SK-N-SH (cell line): ENCODE results near the gene CDK14. TPM values are rescaled to one million over a fixed set of nuclear protein-coding genes. Genes with fewer than 3 reads are reported as not detected.

Source experiments
- CTCF ChIA-PET: fragments of 300-600, 350-600 bp; formaldehyde crosslinking; extraction: SDS; loops from one replicate; lab custom pipeline; 2021; lab: Yijun Ruan, JAX
- POLR2A ChIA-PET: fragments of 350-600 bp; sonication (Branson Sonifier 250); formaldehyde crosslinking; extraction: SDS; loops from one replicate; lab custom pipeline; 2020; ENCODE audit warnings: antibody characterized with exemption, inconsistent platforms; lab: Yijun Ruan, JAX
- DNase-seq: peaks from one replicate; pipeline ENCODE4 v3.0.0; 2012
- H2AFZ ChIP-seq: fragments of 200-600 bp; sonication (generic); 2 replicates; pipeline ENCODE4 v1.8.1; 2016; ENCODE audit warnings: antibody characterized with exemption, mild to moderate bottlenecking, low read depth
- H3F3A ChIP-seq: fragments of 200-600 bp; sonication (generic); replicated peaks from 2 replicates; pipeline ENCODE3; 2016; ENCODE audit warnings: antibody characterized with exemption, mild to moderate bottlenecking; ENCODE audit not compliant: insufficient read depth
- H3K27ac ChIP-seq, 2 experiments: fragments of 200-500 bp in 1 of 2; fragments of 200-600 bp in 1 of 2; sonication (Bioruptor generic) in 1 of 2; sonication (generic), shearing (Covaris generic) in 1 of 2; 2 replicates each; pipeline versions ENCODE4 v1.5.1 to v1.6.1; 2014 to 2016; ENCODE audit warnings: low read depth in 2 of 2, inconsistent platforms in 1 of 2, low read length in 1 of 2, mild to moderate bottlenecking in 1 of 2, mixed read lengths in 1 of 2
- H3K27me3 ChIP-seq: fragments of 200-600 bp; sonication (generic), shearing (Covaris generic); 2 replicates; pipeline ENCODE4 v1.6.1; 2016; ENCODE audit warnings: mixed run types; ENCODE audit not compliant: insufficient read depth
- H3K36me3 ChIP-seq, 2 experiments: fragments of 200-500 bp in 1 of 2; fragments of 200-600 bp in 1 of 2; sonication (Bioruptor generic) in 1 of 2; sonication (generic) in 1 of 2; replicated peaks in 1 of 2; 2 replicates each; pipeline versions ENCODE3 to v1.5.1; 2014 to 2016; ENCODE audit warnings: low read length in 1 of 2, mild to moderate bottlenecking in 1 of 2; ENCODE audit not compliant: insufficient read depth in 2 of 2, control insufficient read depth in 1 of 2
- H3K4me1 ChIP-seq, 2 experiments: fragments of 200-500 bp in 1 of 2; fragments of 200-600 bp in 1 of 2; sonication (Bioruptor generic) in 1 of 2; sonication (generic), shearing (Covaris generic) in 1 of 2; 2 replicates each; pipeline versions ENCODE4 v1.5.1 to v1.6.1; 2014 to 2016; ENCODE audit warnings: low read depth in 1 of 2, low read length in 1 of 2, mixed run types in 1 of 2; ENCODE audit not compliant: insufficient read depth in 2 of 2, control insufficient read depth in 1 of 2
- H3K4me2 ChIP-seq: fragments of 200-600 bp; sonication (generic), shearing (Covaris generic); 2 replicates; pipeline ENCODE4 v1.6.1; 2017; ENCODE audit warnings: mixed run types
- H3K4me3 ChIP-seq, 2 experiments: fragments of 200-500 bp in 1 of 2; fragments of 200-600 bp in 1 of 2; sonication (Bioruptor generic) in 1 of 2; sonication (generic), shearing (Covaris generic) in 1 of 2; 2 replicates each; pipeline versions ENCODE4 v1.5.1 to v1.8.1; 2014 to 2016; ENCODE audit warnings: low read depth in 2 of 2, inconsistent platforms in 1 of 2, low read length in 1 of 2, mild to moderate bottlenecking in 1 of 2, mixed read lengths in 1 of 2, moderate library complexity in 1 of 2
- H3K79me2 ChIP-seq: fragments of 200-600 bp; sonication (generic); 2 replicates; pipeline ENCODE4 v1.8.1; 2017; ENCODE audit warnings: mild to moderate bottlenecking; ENCODE audit not compliant: insufficient read depth
- H3K9ac ChIP-seq: fragments of 200-600 bp; sonication (generic); 2 replicates; pipeline ENCODE4 v1.6.1; 2017; ENCODE audit warnings: mixed run types
- H3K9me2 ChIP-seq: fragments of 200-600 bp; sonication (generic); 2 replicates; pipeline ENCODE4 v1.6.1; 2017; ENCODE audit warnings: mixed run types
- H3K9me3 ChIP-seq: fragments of 200-600 bp; sonication (generic); 2 replicates; pipeline ENCODE4 v1.6.1; 2017; ENCODE audit warnings: mixed run types, mild to moderate bottlenecking, moderate library complexity
- H4K20me1 ChIP-seq: fragments of 200-600 bp; sonication (generic); 2 replicates; pipeline ENCODE4 v1.6.1; 2017; ENCODE audit warnings: mild to moderate bottlenecking, mixed run types; ENCODE audit not compliant: insufficient read depth
- CHD2 ChIP-seq: fragments of 150-350 bp; IDR thresholded peaks from 2 replicates; pipeline ENCODE4 v1.6.1; 2018; ENCODE audit warnings: low read length; ENCODE audit not compliant: partially characterized antibody
- ELF1 ChIP-seq: IDR thresholded peaks from 2 replicates; pipeline ENCODE4 v1.4.0; 2012
- EP300 ChIP-seq, 2 experiments: IDR thresholded peaks; 2 replicates each; pipeline versions ENCODE4 v1.4.0 to v1.6.1; 2012; ENCODE audit warnings: borderline replicate concordance in 1 of 2, low read depth in 1 of 2, low read length in 1 of 2
- JUND ChIP-seq: IDR thresholded peaks from 2 replicates; pipeline ENCODE4 v1.4.0; 2012
- NRF1 ChIP-seq: IDR thresholded peaks from 2 replicates; pipeline ENCODE4 v1.6.1; 2012; ENCODE audit warnings: low read depth, mild to moderate bottlenecking, low read length
- POLR2AphosphoS5 ChIP-seq: IDR thresholded peaks from 2 replicates; pipeline ENCODE4 v1.6.1; 2012; ENCODE audit warnings: low read depth, low read length
- RAD21 ChIP-seq: IDR thresholded peaks from 2 replicates; pipeline ENCODE4 v1.6.1; 2012; ENCODE audit warnings: mild to moderate bottlenecking, low read length
- RCOR1 ChIP-seq: fragments of 150-350 bp; IDR thresholded peaks from 2 replicates; pipeline ENCODE4 v1.6.1; 2017; ENCODE audit warnings: antibody characterized with exemption, low read length
- RFX5 ChIP-seq: IDR thresholded peaks from 2 replicates; pipeline ENCODE4 v1.6.1; 2012; ENCODE audit warnings: mild to moderate bottlenecking, improper control_type of control experiment, low read length
- RXRA ChIP-seq: IDR thresholded peaks from 2 replicates; pipeline ENCODE4 v1.4.0; 2012; ENCODE audit warnings: low read depth, mild to moderate bottlenecking, borderline replicate concordance
- SIN3A ChIP-seq: IDR thresholded peaks from 2 replicates; pipeline ENCODE4 v1.6.1; 2012; ENCODE audit warnings: low read depth, mild to moderate bottlenecking, low read length, moderate library complexity, borderline replicate concordance
- SMC3 ChIP-seq: IDR thresholded peaks from 2 replicates; pipeline ENCODE4 v1.6.1; 2012; ENCODE audit warnings: low read depth, low read length, improper control_type of control experiment
- TAF1 ChIP-seq: IDR thresholded peaks from 2 replicates; pipeline ENCODE4 v1.6.1; 2012; ENCODE audit warnings: low read depth, mild to moderate bottlenecking, low read length, moderate library complexity, borderline replicate concordance
- TCF12 ChIP-seq: IDR thresholded peaks from 2 replicates; pipeline ENCODE4 v1.4.0; 2012
- TEAD4 ChIP-seq: IDR thresholded peaks from 2 replicates; pipeline ENCODE4 v1.4.0; 2012; ENCODE audit warnings: mild to moderate bottlenecking, borderline replicate concordance; ENCODE audit not compliant: insufficient read depth
- WGBS: methylation state at CpG from one replicate; pipeline ENCODE4 v1.1.6; 2017; ENCODE audit warnings: low lambda C conversion rate; 5-methylcytosine and 5-hydroxymethylcytosine counted together
- polyA plus RNA-seq, 3 experiments: library from polyadenylated mRNA; depleted of rRNA; stranded (reverse); fragments of >200 nt; gene quantifications; 2 replicates each; pipeline ENCODE4 v1.2.3, GENCODE V29; 2012
- TF ChIP-seq, protein P1 (sequence below): fragments of 200-600 bp; sonication (generic); IDR thresholded peaks from 2 replicates; pipeline ENCODE4 v1.6.1; 2017; ENCODE audit warnings: antibody characterized with exemption, mild to moderate bottlenecking, moderate library complexity
- TF ChIP-seq, protein P2 (sequence below): fragments of 150-350 bp; IDR thresholded peaks from 2 replicates; pipeline ENCODE4 v1.6.1; 2016; ENCODE audit warnings: mild to moderate bottlenecking, low read depth, low read length
- TF ChIP-seq, protein P3 (sequence below): IDR thresholded peaks from 2 replicates; pipeline ENCODE4 v1.4.0; 2012; ENCODE audit warnings: low read depth
- TF ChIP-seq, protein P4 (sequence below): IDR thresholded peaks from 2 replicates; pipeline ENCODE4 v1.6.1; 2012; ENCODE audit warnings: mild to moderate bottlenecking, low read depth, low read length, moderate library complexity

CDK14 gene
- polyA plus RNA-seq, 1 of the 3 experiments (the other 2 are of a cell fraction) = 13.9 TPM

DNA sequence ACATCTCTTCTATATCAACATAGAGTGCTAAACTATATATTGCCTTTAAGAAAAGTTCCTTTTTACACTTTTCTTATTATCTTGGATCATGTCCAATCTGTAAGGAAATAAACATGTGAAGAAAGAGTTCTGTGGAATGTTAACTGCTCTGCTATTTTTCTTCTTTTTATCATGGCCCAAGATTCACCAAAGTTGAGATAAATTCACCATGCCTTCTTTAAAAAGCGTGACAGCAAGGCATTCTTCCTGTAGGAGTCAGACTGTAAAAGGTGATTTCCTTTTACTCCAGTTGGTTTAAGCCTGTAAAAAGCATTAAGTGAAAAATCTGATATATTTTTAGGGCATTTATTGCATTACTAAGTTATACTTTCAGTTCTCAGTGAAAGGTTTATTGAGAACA is 502.4 kb downstream of the CDK14 start:
- peaks cover 0 to 15% of the 10 kb centered on the region in 2 experiments for H3K36me3 ChIP-seq
- POLR2A ChIA-PET = no interaction called here
- no peak for TF ChIP-seq TEAD4
- TF ChIP-seq, protein P1, sequence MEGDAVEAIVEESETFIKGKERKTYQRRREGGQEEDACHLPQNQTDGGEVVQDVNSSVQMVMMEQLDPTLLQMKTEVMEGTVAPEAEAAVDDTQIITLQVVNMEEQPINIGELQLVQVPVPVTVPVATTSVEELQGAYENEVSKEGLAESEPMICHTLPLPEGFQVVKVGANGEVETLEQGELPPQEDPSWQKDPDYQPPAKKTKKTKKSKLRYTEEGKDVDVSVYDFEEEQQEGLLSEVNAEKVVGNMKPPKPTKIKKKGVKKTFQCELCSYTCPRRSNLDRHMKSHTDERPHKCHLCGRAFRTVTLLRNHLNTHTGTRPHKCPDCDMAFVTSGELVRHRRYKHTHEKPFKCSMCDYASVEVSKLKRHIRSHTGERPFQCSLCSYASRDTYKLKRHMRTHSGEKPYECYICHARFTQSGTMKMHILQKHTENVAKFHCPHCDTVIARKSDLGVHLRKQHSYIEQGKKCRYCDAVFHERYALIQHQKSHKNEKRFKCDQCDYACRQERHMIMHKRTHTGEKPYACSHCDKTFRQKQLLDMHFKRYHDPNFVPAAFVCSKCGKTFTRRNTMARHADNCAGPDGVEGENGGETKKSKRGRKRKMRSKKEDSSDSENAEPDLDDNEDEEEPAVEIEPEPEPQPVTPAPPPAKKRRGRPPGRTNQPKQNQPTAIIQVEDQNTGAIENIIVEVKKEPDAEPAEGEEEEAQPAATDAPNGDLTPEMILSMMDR = no peak
- TF ChIP-seq, protein P2, sequence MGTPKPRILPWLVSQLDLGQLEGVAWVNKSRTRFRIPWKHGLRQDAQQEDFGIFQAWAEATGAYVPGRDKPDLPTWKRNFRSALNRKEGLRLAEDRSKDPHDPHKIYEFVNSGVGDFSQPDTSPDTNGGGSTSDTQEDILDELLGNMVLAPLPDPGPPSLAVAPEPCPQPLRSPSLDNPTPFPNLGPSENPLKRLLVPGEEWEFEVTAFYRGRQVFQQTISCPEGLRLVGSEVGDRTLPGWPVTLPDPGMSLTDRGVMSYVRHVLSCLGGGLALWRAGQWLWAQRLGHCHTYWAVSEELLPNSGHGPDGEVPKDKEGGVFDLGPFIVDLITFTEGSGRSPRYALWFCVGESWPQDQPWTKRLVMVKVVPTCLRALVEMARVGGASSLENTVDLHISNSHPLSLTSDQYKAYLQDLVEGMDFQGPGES = no peak
- TF ChIP-seq RFX5 = no peak
- no peak for TF ChIP-seq RAD21
- no peak for TF ChIP-seq ELF1
- TF ChIP-seq POLR2AphosphoS5 = no peak
- no peak for TF ChIP-seq CHD2
- TF ChIP-seq EP300 (IDR thresholded peaks at IDR 0.05; ENCODE audit: borderline replicate concordance in 1 of 2, low read depth in 1 of 2, low read length in 1 of 2) = no peak
- TF ChIP-seq SMC3 = no peak
- TF ChIP-seq SIN3A = no peak
- no peak overlapping the region for H3K27ac ChIP-seq
- DNase-seq = no peak
- H3K79me2 ChIP-seq = no peaks in the 10 kb centered on the region
- H3K4me1 ChIP-seq = peaks cover 0 to 15% of the 10 kb centered on the region in 2 experiments; a peak in 2 of 4 replicates
- H4K20me1 ChIP-seq = no peaks in the 10 kb centered on the region
- no peak overlapping the region for H3K4me3 ChIP-seq
- no peak overlapping the region for H2AFZ ChIP-seq
- WGBS = 77% methylated on average over 1 of the region's 1 CpG
- H3K4me2 ChIP-seq = no peak overlapping the region
- H3K9ac ChIP-seq = no peak overlapping the region
- CTCF ChIA-PET = no interaction called here
- H3K9me2 ChIP-seq = no peaks in the 10 kb centered on the region
- H3K27me3 ChIP-seq = no peaks in the 10 kb centered on the region
- no peaks in the 10 kb centered on the region for H3K9me3 ChIP-seq
- no peaks in the 10 kb centered on the region for H3F3A ChIP-seq

DNA sequence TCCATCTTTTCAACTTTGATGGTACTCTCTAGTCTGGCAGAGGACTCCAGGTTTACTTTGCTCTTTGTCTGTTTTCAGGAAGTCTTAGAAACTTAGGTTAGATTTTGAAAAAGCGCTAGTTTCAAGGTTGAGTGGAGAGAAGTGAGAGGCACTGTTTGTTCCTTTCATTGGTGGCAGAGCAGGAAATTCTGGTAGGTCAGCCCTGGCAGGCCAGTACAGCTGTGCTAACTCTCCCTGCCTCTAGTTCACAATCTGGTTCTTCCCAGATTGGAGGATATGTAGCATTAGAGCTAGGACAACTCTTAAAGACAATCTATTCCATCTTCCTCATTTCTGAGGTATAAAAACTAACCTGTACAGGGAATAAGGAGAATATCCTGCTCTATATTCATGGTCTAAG is 507.2 kb downstream of the CDK14 start:
- CTCF ChIA-PET = no interaction called here
- Histone ChIP-seq H3K4me2 (no peak overlapping the region), H3K4me1 (peaks cover 0 to 11% of the 10 kb centered on the region in 2 experiments; a peak in 3 of 4 replicates), H3K9me3 (no peaks in the 10 kb centered on the region), H3K4me3 (no peak overlapping the region), H3K9ac (no peak overlapping the region), H2AFZ (no peak overlapping the region), H3F3A (peaks cover 7% of the 10 kb centered on the region), H3K79me2 (no peaks in the 10 kb centered on the region), H3K27me3 (no peaks in the 10 kb centered on the region), H3K9me2 (no peaks in the 10 kb centered on the region), H3K36me3 (peaks cover 5 to 6% of the 10 kb centered on the region in 2 experiments), H4K20me1 (no peaks in the 10 kb centered on the region), H3K27ac (no peak overlapping the region)
- DNase-seq = no peak
- POLR2A ChIA-PET = no interaction called here
- 87% methylated on average over 1 of the region's 1 CpG for WGBS
- no peak for TF ChIP-seq RXRA
- no peak for TF ChIP-seq TAF1
- TF ChIP-seq, protein P1 = no peak
- TF ChIP-seq, protein P3, sequence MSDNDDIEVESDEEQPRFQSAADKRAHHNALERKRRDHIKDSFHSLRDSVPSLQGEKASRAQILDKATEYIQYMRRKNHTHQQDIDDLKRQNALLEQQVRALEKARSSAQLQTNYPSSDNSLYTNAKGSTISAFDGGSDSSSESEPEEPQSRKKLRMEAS = no peak
- no peak for TF ChIP-seq CHD2
- TF ChIP-seq RAD21 = no peak
- no peak for TF ChIP-seq RCOR1
- no peak for TF ChIP-seq TEAD4
- no peak for TF ChIP-seq JUND
- no peak for TF ChIP-seq NRF1
- TF ChIP-seq TCF12 = no peak
- TF ChIP-seq, protein P4, sequence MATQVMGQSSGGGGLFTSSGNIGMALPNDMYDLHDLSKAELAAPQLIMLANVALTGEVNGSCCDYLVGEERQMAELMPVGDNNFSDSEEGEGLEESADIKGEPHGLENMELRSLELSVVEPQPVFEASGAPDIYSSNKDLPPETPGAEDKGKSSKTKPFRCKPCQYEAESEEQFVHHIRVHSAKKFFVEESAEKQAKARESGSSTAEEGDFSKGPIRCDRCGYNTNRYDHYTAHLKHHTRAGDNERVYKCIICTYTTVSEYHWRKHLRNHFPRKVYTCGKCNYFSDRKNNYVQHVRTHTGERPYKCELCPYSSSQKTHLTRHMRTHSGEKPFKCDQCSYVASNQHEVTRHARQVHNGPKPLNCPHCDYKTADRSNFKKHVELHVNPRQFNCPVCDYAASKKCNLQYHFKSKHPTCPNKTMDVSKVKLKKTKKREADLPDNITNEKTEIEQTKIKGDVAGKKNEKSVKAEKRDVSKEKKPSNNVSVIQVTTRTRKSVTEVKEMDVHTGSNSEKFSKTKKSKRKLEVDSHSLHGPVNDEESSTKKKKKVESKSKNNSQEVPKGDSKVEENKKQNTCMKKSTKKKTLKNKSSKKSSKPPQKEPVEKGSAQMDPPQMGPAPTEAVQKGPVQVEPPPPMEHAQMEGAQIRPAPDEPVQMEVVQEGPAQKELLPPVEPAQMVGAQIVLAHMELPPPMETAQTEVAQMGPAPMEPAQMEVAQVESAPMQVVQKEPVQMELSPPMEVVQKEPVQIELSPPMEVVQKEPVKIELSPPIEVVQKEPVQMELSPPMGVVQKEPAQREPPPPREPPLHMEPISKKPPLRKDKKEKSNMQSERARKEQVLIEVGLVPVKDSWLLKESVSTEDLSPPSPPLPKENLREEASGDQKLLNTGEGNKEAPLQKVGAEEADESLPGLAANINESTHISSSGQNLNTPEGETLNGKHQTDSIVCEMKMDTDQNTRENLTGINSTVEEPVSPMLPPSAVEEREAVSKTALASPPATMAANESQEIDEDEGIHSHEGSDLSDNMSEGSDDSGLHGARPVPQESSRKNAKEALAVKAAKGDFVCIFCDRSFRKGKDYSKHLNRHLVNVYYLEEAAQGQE = no peak
